ENCODE data around the gene HOXB3. TPM values are rescaled to one million over a fixed set of nuclear protein-coding genes. Genes with fewer than 3 reads are reported as not detected.

The HOXB3 gene
- total RNA-seq, 4 donors from 2014 or later = 10.8 to 34.9 (median 28.7) TPM

DNA sequence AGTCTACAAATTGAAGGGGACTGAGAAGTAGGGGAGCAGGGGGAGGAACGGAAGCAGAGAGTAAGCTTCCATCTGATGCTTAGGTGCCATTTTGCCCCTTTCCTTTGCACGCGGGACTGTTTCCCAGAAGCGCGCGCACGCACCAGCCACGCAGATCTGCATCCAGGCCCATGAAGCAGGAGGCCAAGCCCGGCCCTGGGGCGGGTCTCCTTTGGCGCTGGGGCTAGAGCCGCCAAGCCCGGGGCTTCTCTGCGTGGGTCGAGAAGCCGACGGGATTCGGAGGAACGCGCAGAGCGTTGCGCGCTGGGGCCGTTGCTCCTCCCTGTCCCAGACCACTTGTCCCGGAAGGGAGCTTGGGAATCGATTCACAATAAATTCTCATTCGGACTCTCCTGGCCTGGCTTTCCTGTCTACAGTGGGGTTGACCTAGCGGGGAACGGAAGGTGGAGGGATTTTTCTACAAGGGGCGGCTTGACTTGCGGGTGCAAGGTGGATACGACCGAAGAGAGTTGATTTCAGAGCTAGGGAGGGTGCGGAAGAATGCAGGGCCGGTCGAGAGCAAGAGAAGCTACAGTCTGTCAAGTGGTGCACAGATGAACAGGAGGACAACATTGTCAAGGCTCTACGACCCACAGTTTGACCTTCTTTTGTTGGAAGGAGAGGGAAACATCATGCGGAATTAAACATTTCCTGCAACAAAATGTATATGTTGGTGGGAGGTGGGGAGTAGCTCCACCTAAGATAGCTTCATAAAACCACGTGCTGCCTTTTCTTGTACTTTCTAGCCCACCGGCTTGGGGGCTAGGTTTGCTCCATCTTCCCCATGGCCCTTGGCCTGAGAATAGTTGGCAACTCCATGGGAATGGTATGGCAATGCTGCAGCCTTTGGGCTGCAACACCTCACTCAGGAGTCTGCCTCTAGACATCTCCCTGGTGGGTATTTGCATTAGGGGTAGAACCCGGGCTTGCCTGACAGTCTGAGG, 31.7 kb upstream of the HOXB3 start:
- DNase-seq (ENCODE audit: extremely low spot score) = no peak
- Histone ChIP-seq H3K27ac (replicated peaks in 1 of 4) (no peak overlapping the region), H3K4me3 (no peak overlapping the region), H3K27me3 (peaks cover 3 to 100% (median 97%) of the 10 kb centered on the region in 4 donors), H3K9me3 (no peaks in the 10 kb centered on the region), H3K4me1 (peaks cover 25 to 46% (median 38%) of the 10 kb centered on the region in 4 donors), H3K36me3 (no peaks in the 10 kb centered on the region)
- WGBS = 29% methylated on average over 14 of the region's 41 CpGs
- intact Hi-C loops (cut with DNase I) = no loop called here
- no peak for TF ChIP-seq POLR2A (IDR thresholded peaks at IDR 0.05; ENCODE audit: low read depth)

DNA sequence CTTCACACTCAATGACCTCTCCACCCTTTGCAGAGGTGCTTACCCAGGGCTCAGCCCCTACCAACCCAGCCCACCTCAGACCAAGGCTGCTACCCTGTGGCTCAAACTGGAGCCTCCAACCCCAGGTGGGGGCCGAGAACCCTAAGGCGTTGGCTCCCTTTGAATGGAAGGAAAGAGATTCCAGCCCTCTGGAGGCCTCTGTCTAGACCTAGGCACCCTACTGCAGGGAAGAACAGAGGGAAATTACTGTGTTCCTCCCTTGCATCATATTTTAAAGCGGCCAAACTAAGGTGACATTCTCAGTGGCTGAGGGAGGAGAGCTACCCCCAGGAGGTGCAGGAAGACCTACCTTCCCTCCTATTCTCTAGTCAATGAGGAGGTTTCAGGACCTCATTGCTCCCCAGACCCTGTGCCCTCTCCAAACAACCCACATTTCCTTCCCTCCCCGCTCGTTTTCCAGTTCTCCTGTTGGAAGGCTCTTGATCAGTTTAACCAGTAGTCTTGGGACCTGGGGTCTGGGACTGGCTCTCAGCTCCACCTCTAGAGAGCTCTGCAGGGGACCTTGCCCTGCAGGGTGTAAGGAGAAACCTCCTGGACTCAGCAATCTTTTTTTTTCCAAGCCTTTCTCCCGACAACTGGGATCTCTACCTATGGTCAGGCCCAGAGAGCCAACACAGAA, 30.6 kb upstream of the HOXB3 start:
- Histone ChIP-seq H3K36me3 (no peaks in the 10 kb centered on the region), H3K27ac (replicated peaks in 1 of 4) (no peak overlapping the region), H3K9me3 (no peaks in the 10 kb centered on the region), H3K27me3 (peaks cover 11 to 100% (median 97%) of the 10 kb centered on the region in 4 donors), H3K4me3 (no peak overlapping the region), H3K4me1 (peaks cover 14 to 35% (median 27%) of the 10 kb centered on the region in 4 donors)
- 42% methylated on average over 6 of the region's 6 CpGs for WGBS
- no peak for DNase-seq (ENCODE audit: extremely low spot score)
- TF ChIP-seq, protein P1, sequence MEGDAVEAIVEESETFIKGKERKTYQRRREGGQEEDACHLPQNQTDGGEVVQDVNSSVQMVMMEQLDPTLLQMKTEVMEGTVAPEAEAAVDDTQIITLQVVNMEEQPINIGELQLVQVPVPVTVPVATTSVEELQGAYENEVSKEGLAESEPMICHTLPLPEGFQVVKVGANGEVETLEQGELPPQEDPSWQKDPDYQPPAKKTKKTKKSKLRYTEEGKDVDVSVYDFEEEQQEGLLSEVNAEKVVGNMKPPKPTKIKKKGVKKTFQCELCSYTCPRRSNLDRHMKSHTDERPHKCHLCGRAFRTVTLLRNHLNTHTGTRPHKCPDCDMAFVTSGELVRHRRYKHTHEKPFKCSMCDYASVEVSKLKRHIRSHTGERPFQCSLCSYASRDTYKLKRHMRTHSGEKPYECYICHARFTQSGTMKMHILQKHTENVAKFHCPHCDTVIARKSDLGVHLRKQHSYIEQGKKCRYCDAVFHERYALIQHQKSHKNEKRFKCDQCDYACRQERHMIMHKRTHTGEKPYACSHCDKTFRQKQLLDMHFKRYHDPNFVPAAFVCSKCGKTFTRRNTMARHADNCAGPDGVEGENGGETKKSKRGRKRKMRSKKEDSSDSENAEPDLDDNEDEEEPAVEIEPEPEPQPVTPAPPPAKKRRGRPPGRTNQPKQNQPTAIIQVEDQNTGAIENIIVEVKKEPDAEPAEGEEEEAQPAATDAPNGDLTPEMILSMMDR (IDR thresholded peaks at IDR 0.05) = no peak
- TF ChIP-seq EP300 (IDR thresholded peaks at IDR 0.05) (no peak), POLR2AphosphoS5 (IDR thresholded peaks at IDR 0.05) (no peak), POLR2A (IDR thresholded peaks at IDR 0.05; ENCODE audit: low read depth) (no peak)
- intact Hi-C loops (cut with DNase I) = no loop called here

DNA sequence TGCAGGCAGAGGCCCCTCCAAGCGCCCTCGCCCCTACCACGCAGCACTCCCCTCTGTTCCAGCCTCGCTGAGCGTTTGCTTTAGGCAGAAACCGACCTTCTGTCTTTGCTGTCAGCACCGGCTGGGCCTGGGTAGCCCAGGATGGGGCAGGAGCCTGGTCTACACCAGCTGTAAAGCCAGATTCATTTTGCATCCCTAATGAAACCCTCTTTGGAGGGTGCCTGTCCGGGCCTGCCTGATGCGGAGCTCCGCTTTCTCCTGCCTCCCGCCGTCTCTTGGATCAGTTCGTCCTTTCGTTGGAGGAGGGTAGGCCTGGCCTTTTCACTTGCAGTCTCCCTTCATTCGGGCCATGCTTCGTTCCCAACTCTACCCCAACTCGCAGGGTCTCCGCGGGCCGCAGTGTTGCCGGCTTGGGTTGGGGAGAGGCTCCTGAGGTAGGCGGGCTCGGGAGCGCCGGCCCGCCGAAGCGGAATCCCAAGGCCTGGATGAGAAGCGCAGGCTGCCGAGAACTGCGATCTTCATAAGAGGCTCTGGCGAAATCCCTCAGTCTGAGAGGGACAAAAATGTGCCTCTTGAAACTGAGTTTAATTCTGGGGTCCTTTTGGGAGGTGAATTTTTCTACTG, 29.9 kb upstream of the HOXB3 start:
- no peak overlapping the region for H3K27ac ChIP-seq (replicated peaks in 1 of 4)
- DNase-seq (ENCODE audit: extremely low spot score) = no peak
- TF ChIP-seq, protein P1 (IDR thresholded peaks at IDR 0.05) = no peak
- no peak for TF ChIP-seq POLR2A (IDR thresholded peaks at IDR 0.05; ENCODE audit: low read depth)
- no peak overlapping the region for H3K4me3 ChIP-seq
- peaks cover 8 to 29% (median 20%) of the 10 kb centered on the region in 4 donors for H3K4me1 ChIP-seq
- H3K9me3 ChIP-seq = no peaks in the 10 kb centered on the region
- peaks cover 11 to 100% (median 97%) of the 10 kb centered on the region in 4 donors for H3K27me3 ChIP-seq
- intact Hi-C loops (cut with DNase I) = loop anchor here (5.0 kb wide), 1 partner anchor 283 kb away; no protein-coding TSS in a partner anchor
- no peaks in the 10 kb centered on the region for H3K36me3 ChIP-seq
- 38% methylated on average over 30 of the region's 32 CpGs for WGBS

DNA sequence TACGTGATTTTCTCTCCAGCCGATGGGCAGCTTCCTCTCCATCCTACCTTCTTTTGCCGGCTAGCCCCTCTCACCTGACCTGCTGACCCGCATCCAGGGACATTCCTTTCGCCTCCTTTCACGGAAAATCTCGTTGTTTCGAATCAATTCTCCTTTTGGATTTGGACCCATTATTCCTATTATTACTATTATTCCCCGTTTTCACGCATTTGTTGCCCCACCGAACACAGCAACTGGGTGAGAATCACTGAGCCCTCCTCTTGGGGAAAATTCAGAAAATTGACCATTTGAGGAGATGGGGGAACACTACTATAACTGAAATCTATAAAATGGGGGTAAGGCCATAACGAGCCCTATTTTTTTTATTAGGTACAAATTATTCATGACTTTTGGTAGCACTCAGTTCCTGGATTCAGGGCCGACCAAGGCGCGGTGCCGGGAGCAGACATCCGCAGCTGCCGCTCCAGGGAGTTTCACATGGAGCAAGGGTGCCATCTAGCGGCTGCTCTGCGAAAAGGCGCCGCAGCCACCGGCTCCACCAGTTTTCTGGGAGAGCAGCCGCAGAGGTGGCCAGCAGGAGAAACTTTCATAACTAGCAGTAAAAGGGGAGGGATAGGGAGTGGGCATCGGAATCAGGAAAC, 28.3 kb upstream of the HOXB3 start:
- TF ChIP-seq, protein P1 (IDR thresholded peaks at IDR 0.05) = peak in 2 of 3 experiments; percentile 92 to 97
- TF ChIP-seq POLR2A (IDR thresholded peaks at IDR 0.05; ENCODE audit: low read depth) (no peak), POLR2AphosphoS5 (IDR thresholded peaks at IDR 0.05) (peak in 1 of 2 donors; percentile 74), EP300 (IDR thresholded peaks at IDR 0.05) (no peak)
- DNase-seq (ENCODE audit: extremely low spot score) = peak; percentile 96
- no peak overlapping the region for H3K4me3 ChIP-seq
- intact Hi-C loops (cut with DNase I) = loop anchor here (5.0 kb wide), 1 partner anchor 281 kb away; no protein-coding TSS in a partner anchor
- no peaks in the 10 kb centered on the region for H3K9me3 ChIP-seq
- peaks cover 19 to 100% (median 98%) of the 10 kb centered on the region in 4 donors for H3K27me3 ChIP-seq
- H3K36me3 ChIP-seq = no peaks in the 10 kb centered on the region
- no peak overlapping the region for H3K27ac ChIP-seq (replicated peaks in 1 of 4)
- H3K4me1 ChIP-seq = peaks cover 14 to 39% (median 31%) of the 10 kb centered on the region in 4 donors
- 6% methylated on average over 21 of the region's 25 CpGs for whole genome bisulfite sequencing
